ENCODE data around the gene GPR183. TPM values are rescaled to one million over a fixed set of nuclear protein-coding genes. Genes with fewer than 3 reads are reported as not detected.

Gene GPR183
- total RNA-seq, 1 donor from 2014 or later: 0.76 TPM

GRCh38 chr13:99290894-99291293 lies 16.3 kb downstream of the GPR183 start:
- ATAC-seq: peak; percentile 70

GRCh38 chr13:99289674-99290337 lies 17.4 kb downstream of the GPR183 start:
- ATAC-seq: peak; percentile 94

- ATAC-seq: peak; percentile 62
These were observed 17.9 kb downstream of the GPR183 start for GRCh38 chr13:99289271-99289670.

GRCh38 chr13:99288089-99288488 lies 19.1 kb downstream of the GPR183 start:
- no peak for ATAC-seq

GRCh38 chr13:99287551-99287950 lies 19.6 kb downstream of the GPR183 start:
- ATAC-seq: no peak

GRCh38 chr13:99285432-99286182 lies 21.6 kb downstream of the GPR183 start:
- ATAC-seq: no peak

GRCh38 chr13:99282264-99283231 lies 24.7 kb downstream of the GPR183 start:
- ATAC-seq: no peak

GRCh38 chr13:99281811-99282263 lies 25.4 kb downstream of the GPR183 start:
- ATAC-seq: peak; percentile 65

- ATAC-seq: peak; percentile 88
These were observed 27.0 kb downstream of the GPR183 start for GRCh38 chr13:99280166-99280565.

- peak; percentile 23 for ATAC-seq
These were observed 27.6 kb downstream of the GPR183 start for GRCh38 chr13:99279637-99280036.

GRCh38 chr13:99278843-99279242 lies 28.4 kb downstream of the GPR183 start:
- ATAC-seq: no peak

- no peak for ATAC-seq
These were observed 29.0 kb downstream of the GPR183 start for GRCh38 chr13:99278200-99278599.

GRCh38 chr13:99277629-99278028 lies 29.6 kb downstream of the GPR183 start:
- peak; percentile 16 for ATAC-seq

GRCh38 chr13:99276706-99277105 lies 30.5 kb downstream of the GPR183 start:
- ATAC-seq: no peak

GRCh38 chr13:99275093-99275469 lies 32.1 kb downstream of the GPR183 start:
- ATAC-seq: no peak

- no peak for ATAC-seq
These were observed 34.1 kb downstream of the GPR183 start for GRCh38 chr13:99273128-99273527.

- no peak for ATAC-seq
These were observed 34.7 kb downstream of the GPR183 start for GRCh38 chr13:99272481-99272880.

- no peak for ATAC-seq
These were observed 36.0 kb downstream of the GPR183 start for GRCh38 chr13:99271249-99271648.

GRCh38 chr13:99270518-99270917 lies 36.7 kb downstream of the GPR183 start:
- ATAC-seq: no peak

GRCh38 chr13:99269627-99270241 lies 37.5 kb downstream of the GPR183 start:
- ATAC-seq: peak; percentile 69

GRCh38 chr13:99268822-99269221 lies 38.4 kb downstream of the GPR183 start:
- no peak for ATAC-seq

GRCh38 chr13:99267927-99268326 lies 39.3 kb downstream of the GPR183 start:
- ATAC-seq: no peak

Measured in esophagus mucosa (tissue), 1 donor.